ENCODE results near the gene PEAK3. TPM values are rescaled to one million over a fixed set of nuclear protein-coding genes. Genes with fewer than 3 reads are reported as not detected.
A peak's percentile ranks its signal among the peaks of the same experiment; 100 is the strongest.

The PEAK3 gene
- total RNA-seq, 1 experiment from 2014 or later, result not detected

GRCh38 chr19:2306281-2306806 is 24.4 kb upstream of the PEAK3 start:
- Histone ChIP-seq H3K4me3 (ENCODE audit: insufficient read depth, low read depth, low read length) (no peak overlapping the region), H3K27me3 (ENCODE audit: control insufficient read depth, insufficient read depth, low read length) (peaks cover 16% of the 10 kb centered on the region), H3K36me3 (replicated peaks; ENCODE audit: control insufficient read depth, insufficient read depth, low read length) (no peaks in the 10 kb centered on the region)
- DNase-seq, result peak; percentile 56

- Histone ChIP-seq H3K27me3 (ENCODE audit: control insufficient read depth, insufficient read depth, low read length) (peaks cover 16% of the 10 kb centered on the region), H3K4me3 (ENCODE audit: insufficient read depth, low read depth, low read length) (no peak overlapping the region), H3K36me3 (replicated peaks; ENCODE audit: control insufficient read depth, insufficient read depth, low read length) (no peaks in the 10 kb centered on the region)
- DNase-seq, result peak; percentile 62
These were observed 23.7 kb upstream of the PEAK3 start for GRCh38 chr19:2305452-2306280.

- H3K36me3 ChIP-seq (replicated peaks; ENCODE audit: control insufficient read depth, insufficient read depth, low read length), result no peaks in the 10 kb centered on the region
- H3K27me3 ChIP-seq (ENCODE audit: control insufficient read depth, insufficient read depth, low read length), result peaks cover 12% of the 10 kb centered on the region
- H3K4me3 ChIP-seq (ENCODE audit: insufficient read depth, low read depth, low read length), result no peak overlapping the region
- DNase-seq, result peak; percentile 65
These were observed 21.3 kb upstream of the PEAK3 start for GRCh38 chr19:2303211-2303798.

- Histone ChIP-seq H3K27me3 (ENCODE audit: control insufficient read depth, insufficient read depth, low read length) (peaks cover 6% of the 10 kb centered on the region), H3K36me3 (replicated peaks; ENCODE audit: control insufficient read depth, insufficient read depth, low read length) (no peaks in the 10 kb centered on the region), H3K4me3 (ENCODE audit: insufficient read depth, low read depth, low read length) (no peak overlapping the region; the same call in 1 of the 2 replicates)
- DNase-seq, result peak; percentile 93
These were observed 20.6 kb upstream of the PEAK3 start for GRCh38 chr19:2302319-2303210.

GRCh38 chr19:2300533-2300932 is 18.6 kb upstream of the PEAK3 start:
- H3K27me3 ChIP-seq (ENCODE audit: control insufficient read depth, insufficient read depth, low read length), result peaks cover 2% of the 10 kb centered on the region
- H3K4me3 ChIP-seq (ENCODE audit: insufficient read depth, low read depth, low read length), result no peak overlapping the region
- no peaks in the 10 kb centered on the region for H3K36me3 ChIP-seq (replicated peaks; ENCODE audit: control insufficient read depth, insufficient read depth, low read length)
- peak; percentile 59 for DNase-seq

GRCh38 chr19:2296141-2296540 is 14.2 kb upstream of the PEAK3 start:
- Histone ChIP-seq H3K4me3 (ENCODE audit: insufficient read depth, low read depth, low read length) (no peak overlapping the region), H3K27me3 (ENCODE audit: control insufficient read depth, insufficient read depth, low read length) (peaks cover 9% of the 10 kb centered on the region; the same call in 1 of the 2 replicates), H3K36me3 (replicated peaks; ENCODE audit: control insufficient read depth, insufficient read depth, low read length) (no peaks in the 10 kb centered on the region)
- no peak for DNase-seq

GRCh38 chr19:2294687-2295335 is 12.8 kb upstream of the PEAK3 start:
- H3K36me3 ChIP-seq (replicated peaks; ENCODE audit: control insufficient read depth, insufficient read depth, low read length), result no peaks in the 10 kb centered on the region
- peak; percentile 71 for DNase-seq
- H3K27me3 ChIP-seq (ENCODE audit: control insufficient read depth, insufficient read depth, low read length), result peaks cover 23% of the 10 kb centered on the region; the same call in 1 of the 2 replicates
- no peak overlapping the region for H3K4me3 ChIP-seq (ENCODE audit: insufficient read depth, low read depth, low read length)

GRCh38 chr19:2291185-2291751 is 9.3 kb upstream of the PEAK3 start:
- Histone ChIP-seq H3K36me3 (replicated peaks; ENCODE audit: control insufficient read depth, insufficient read depth, low read length) (no peaks in the 10 kb centered on the region), H3K4me3 (ENCODE audit: insufficient read depth, low read depth, low read length) (peak overlapping the region; percentile 25; the same call in 1 of the 2 replicates), H3K27me3 (ENCODE audit: control insufficient read depth, insufficient read depth, low read length) (peaks cover 35% of the 10 kb centered on the region; the same call in 1 of the 2 replicates)
- DNase-seq, result peak; percentile 94

GRCh38 chr19:2290441-2291184 is 8.6 kb upstream of the PEAK3 start:
- DNase-seq, result peak; percentile 86
- H3K27me3 ChIP-seq (ENCODE audit: control insufficient read depth, insufficient read depth, low read length), result peaks cover 35% of the 10 kb centered on the region; the same call in 1 of the 2 replicates
- peak overlapping the region; percentile 25; the same call in 1 of the 2 replicates for H3K4me3 ChIP-seq (ENCODE audit: insufficient read depth, low read depth, low read length)
- H3K36me3 ChIP-seq (replicated peaks; ENCODE audit: control insufficient read depth, insufficient read depth, low read length), result no peaks in the 10 kb centered on the region

- Histone ChIP-seq H3K4me3 (ENCODE audit: insufficient read depth, low read depth, low read length) (peak overlapping the region; percentile 29; the same call in 1 of the 2 replicates), H3K36me3 (replicated peaks; ENCODE audit: control insufficient read depth, insufficient read depth, low read length) (no peaks in the 10 kb centered on the region), H3K27me3 (ENCODE audit: control insufficient read depth, insufficient read depth, low read length) (peaks cover 33% of the 10 kb centered on the region; the same call in 1 of the 2 replicates)
- DNase-seq, result peak; percentile 83
These were observed 7.9 kb upstream of the PEAK3 start for GRCh38 chr19:2289714-2290435.

- H3K36me3 ChIP-seq (replicated peaks; ENCODE audit: control insufficient read depth, insufficient read depth, low read length), result no peaks in the 10 kb centered on the region
- peaks cover 33% of the 10 kb centered on the region; the same call in 1 of the 2 replicates for H3K27me3 ChIP-seq (ENCODE audit: control insufficient read depth, insufficient read depth, low read length)
- peak; percentile 68 for DNase-seq
- H3K4me3 ChIP-seq (ENCODE audit: insufficient read depth, low read depth, low read length), result no peak overlapping the region
These were observed 7.1 kb upstream of the PEAK3 start for GRCh38 chr19:2288818-2289713.

Data from H7 (cell line).